Caki2 (cell line): ENCODE results near the gene LHX3. TPM values are rescaled to one million over a fixed set of nuclear protein-coding genes. Genes with fewer than 3 reads are reported as not detected.

ENCODE experiments used
- DNase-seq: peaks from one replicate; pipeline ENCODE4 v3.0.0-alpha.2; 2015; ENCODE audit warnings: low read depth
- in situ Hi-C: cut with HindIII; loops from 2 replicates; pipeline ENCODE4 v1.10.0; 2016; ENCODE audit warnings: low sequenced_read_pairs, low pct_unique_long_range_greater_than_20kb, mixed read lengths
- total RNA-seq: library from RNA; depleted of rRNA; stranded (reverse); fragments of >200 nt; shearing (Covaris generic); gene quantifications from 2 replicates; pipeline ENCODE4 v1.2.3, GENCODE V29; 2014; ENCODE audit warnings: low replicate concordance

LHX3 gene
- total RNA-seq, 1 experiment from 2014 or later: not detected

GRCh38 chr9:136187683-136188586, 17.0 kb downstream of the LHX3 start:
- no peak for DNase-seq
- in situ Hi-C loops: no loop called here

GRCh38 chr9:136187197-136187596, 17.7 kb downstream of the LHX3 start:
- DNase-seq: no peak
- in situ Hi-C loops: no loop called here

GRCh38 chr9:136186386-136186785, 18.5 kb downstream of the LHX3 start:
- DNase-seq: no peak
- in situ Hi-C loops: no loop called here

- no peak for DNase-seq
- in situ Hi-C loops: no loop called here
These were observed 19.1 kb downstream of the LHX3 start for GRCh38 chr9:136185596-136186366.

DNA sequence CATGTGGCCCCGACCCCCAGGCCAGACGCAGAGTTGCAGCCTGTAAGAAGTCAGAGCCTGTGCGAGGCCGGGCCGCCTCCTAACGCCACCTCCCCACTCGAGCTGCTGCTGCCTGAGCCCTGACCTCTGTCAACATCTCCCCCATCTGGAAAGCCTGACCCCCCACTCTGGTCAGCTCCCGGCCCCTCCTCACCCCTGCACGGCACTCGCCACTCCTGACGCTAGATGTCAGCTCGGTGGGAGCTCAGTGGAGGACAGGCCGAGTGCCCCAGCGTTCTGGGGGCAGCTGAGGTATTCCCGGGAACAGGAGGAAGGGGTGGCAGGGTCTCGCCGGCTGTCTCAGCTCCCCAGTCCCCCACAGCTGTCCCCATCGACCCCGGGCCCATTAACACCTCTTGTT, 19.9 kb downstream of the LHX3 start:
- no peak for DNase-seq
- in situ Hi-C loops: no loop called here

GRCh38 chr9:136182850-136183422, 22.0 kb downstream of the LHX3 start:
- in situ Hi-C loops: no loop called here

DNA sequence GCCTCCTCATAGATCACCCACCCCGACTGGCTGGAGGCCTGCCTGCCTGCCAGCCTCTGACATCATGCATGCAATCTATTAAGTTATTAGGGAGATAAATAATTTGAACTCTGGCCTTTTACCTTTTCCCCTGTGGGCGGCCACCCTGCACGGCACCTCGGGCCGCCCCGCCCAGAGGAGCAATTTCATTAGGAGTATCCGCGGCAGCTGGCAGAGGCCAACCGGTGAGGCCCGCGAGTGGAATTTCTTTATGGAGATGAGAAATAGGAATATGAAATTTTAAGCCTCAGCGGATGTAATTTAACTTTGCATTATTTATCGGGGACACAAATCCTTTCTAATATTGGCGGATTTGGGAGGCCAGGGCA, 22.5 kb downstream of the LHX3 start:
- in situ Hi-C loops: no loop called here
- DNase-seq: no peak

More at GRCh38 chr9:136182850-136183422, 22.0 kb downstream of the LHX3 start:
- no peak for DNase-seq

DNA sequence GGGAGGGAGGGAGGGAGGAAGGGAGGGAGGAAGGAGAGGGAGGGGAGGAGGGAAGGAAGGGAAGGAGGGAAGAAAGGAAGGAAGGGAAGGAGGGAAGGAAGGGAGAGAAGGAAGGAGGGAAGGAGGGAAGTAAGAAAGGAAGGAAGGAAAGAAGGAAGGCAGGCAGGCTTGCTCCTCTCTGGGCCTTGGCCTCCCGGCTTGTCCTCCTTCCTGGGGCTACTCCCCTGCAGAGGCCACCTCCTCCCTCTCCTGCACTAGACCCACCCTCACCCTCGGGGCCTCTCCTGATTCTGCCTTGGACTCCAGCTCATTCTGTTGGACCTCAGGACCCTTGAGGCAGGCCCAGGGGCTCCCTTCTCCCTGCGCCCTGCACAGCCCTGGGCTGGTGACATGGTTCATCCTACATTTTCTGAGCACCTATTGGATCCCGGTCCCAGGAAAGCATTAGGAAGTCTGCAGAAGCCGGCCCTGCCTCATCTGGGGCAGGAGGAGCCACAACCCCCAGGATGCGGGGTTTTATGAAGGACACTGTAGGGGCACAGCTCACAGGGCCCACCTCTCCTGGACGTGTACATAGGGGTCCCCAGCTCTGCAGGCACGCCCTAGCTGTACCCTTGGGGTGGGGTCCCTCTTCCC, 23.0 kb downstream of the LHX3 start:
- no peak for DNase-seq
- in situ Hi-C loops: no loop called here

- no peak for DNase-seq
- in situ Hi-C loops: no loop called here
These were observed 24.3 kb downstream of the LHX3 start for GRCh38 chr9:136180586-136180985.

- DNase-seq: no peak
- in situ Hi-C loops: no loop called here
These were observed 25.2 kb downstream of the LHX3 start for GRCh38 chr9:136179761-136180160.

DNA sequence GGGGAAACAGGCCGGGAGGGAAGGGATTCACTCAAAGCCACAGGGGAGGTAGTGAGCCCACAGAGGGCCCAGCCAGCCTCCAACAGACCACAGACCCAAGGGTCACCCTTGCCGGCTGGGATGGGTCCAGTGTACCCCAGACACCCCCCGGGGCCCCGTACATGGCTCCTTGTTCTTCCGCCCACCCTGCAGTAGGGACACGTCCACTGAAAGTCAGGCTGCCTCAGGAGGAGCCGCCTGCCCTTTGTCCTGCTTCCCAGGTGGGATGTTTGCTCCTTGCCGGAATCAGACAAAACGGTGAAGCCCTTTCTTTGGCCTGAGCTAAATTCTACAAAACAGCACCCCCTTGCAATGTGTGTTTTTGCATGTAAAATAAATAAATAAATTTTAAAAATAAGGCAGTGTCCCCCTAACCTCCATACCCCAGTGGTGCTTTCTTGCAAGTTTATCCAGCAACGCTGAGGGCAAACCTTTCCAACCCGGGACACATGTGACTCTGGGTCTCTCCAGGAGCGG, 25.8 kb downstream of the LHX3 start:
- DNase-seq: no peak
- in situ Hi-C loops: no loop called here

DNA sequence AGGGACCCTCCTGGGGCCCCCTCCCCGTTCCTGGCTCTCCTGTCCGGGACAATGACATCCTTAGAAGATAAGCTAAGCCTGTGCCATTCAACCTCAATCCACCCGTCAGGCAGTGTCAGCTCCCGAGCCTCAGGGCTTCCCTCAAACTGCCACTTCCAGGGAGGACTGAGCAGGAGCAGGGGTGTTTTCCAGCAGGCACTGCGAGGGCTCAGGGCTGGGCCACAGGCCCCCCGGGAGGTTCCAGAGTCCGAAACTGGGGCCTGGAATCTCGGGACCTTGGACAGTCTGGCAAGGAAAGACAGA, 26.2 kb downstream of the LHX3 start:
- no peak for DNase-seq
- in situ Hi-C loops: no loop called here

DNA sequence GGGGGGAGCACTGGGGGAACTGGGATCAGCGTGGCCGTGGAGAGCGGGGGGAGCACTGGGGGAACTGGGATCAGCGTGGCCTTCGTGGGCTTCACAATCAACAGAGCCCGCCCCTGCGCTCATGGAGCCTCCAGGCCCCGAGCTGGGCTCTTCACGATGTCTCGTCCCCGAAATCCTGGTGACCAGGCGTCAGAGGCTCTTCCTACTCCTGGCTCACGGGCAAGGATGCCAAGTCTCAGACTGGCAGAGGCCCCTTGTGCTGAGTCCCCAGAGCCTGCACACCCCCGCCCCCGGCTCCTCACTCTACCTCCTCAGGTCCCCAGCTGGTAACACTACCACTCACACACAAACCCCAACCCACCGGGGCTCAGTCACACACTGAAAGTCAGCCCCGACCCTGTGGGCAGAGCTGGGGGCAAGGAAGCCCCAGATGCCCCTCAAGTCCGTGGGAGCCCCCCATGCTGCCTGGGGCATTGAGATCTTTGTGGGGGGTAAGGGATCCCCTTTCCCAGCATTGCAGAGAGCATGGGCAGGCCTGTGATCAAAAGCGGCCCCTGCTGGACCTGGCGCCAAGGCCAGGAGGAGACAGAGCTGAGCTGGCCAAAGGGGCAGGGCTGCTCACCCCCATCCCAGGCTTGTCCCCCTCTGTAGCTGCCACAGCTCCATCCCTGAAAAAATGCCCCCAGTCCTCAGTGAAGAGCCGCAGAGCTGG, 26.7 kb downstream of the LHX3 start:
- DNase-seq: no peak
- in situ Hi-C loops: no loop called here

GRCh38 chr9:136177224-136177623, 27.7 kb downstream of the LHX3 start:
- in situ Hi-C loops: no loop called here

GRCh38 chr9:136175616-136176197, 29.2 kb downstream of the LHX3 start:
- in situ Hi-C loops: no loop called here
- no peak for DNase-seq

More at GRCh38 chr9:136177224-136177623, 27.7 kb downstream of the LHX3 start:
- DNase-seq: no peak

DNA sequence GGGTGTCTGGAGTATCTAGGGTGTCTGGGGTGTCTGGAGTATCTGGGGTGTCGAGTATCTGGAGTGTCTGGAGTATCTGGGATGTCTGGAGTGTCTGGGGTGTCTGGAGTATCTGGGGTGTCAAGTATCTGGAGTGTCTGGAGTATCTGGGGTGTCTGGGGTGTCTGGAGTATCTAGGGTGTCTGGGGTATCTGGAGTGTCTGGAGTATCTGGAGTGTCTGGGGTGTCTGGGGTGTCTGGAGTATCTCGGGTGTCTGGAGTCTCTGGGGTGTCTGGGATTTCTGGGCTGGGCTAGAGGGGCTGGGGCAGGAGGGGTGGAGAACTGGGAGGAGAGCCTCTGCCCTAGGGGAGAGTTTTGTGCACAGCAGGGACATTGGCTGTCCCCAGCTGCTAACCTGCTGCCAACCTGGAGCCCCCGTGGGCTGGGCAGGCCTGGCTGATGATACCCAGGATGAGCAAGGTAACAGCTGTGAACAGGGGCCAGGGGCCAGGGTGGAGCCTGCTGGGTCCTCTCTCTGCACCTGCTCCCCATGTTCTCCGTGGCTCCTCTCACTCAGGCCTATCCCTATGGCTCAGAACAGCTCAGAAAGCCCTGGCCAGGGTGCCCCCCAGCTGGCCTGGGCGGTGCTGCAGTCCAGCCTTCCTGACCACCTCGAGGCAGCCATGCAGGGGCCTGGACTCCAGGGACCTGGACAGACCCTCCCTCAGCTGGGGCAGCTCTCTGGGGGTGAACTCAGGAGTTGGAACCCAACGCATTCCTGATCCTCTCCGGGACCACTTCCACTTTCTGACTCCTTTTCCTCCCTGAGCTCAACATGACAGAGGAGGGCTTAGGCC, 29.9 kb downstream of the LHX3 start:
- in situ Hi-C loops: no loop called here
- no peak for DNase-seq
